Astrocyte (in vitro differentiated cells and primary cell): Measurements from ENCODE around the gene SAMSN1. TPM values are rescaled to one million over a fixed set of nuclear protein-coding genes. Genes with fewer than 3 reads are reported as not detected.

Source experiments
- DNase-seq: peaks from one replicate; pipeline ENCODE4 v3.0.0-alpha.2; 2010; ENCODE audit warnings: low read depth
- FAIRE-seq: peaks from 2 replicates; lab custom pipeline; 2011; peaks lifted over from hg19 to GRCh38; lab: Jason Lieb, UNC
- H2AFZ ChIP-seq: 2 replicates; pipeline ENCODE4 v1.6.0; 2012; ENCODE audit warnings: low read depth, low read length, inconsistent platforms
- H3K27ac ChIP-seq: 2 replicates; pipeline ENCODE4 v1.5.1; 2011; ENCODE audit warnings: low read depth, low read length, inconsistent platforms
- H3K27me3 ChIP-seq: 2 replicates; pipeline ENCODE4 v1.6.0; 2011; ENCODE audit warnings: low read length, inconsistent platforms; ENCODE audit not compliant: insufficient read depth
- H3K36me3 ChIP-seq: 2 replicates; pipeline ENCODE4 v1.5.1; 2011; ENCODE audit warnings: low read length, inconsistent platforms; ENCODE audit not compliant: insufficient read depth
- H3K4me1 ChIP-seq: 2 replicates; pipeline ENCODE4 v1.5.1; 2011; ENCODE audit warnings: low read length, inconsistent platforms; ENCODE audit not compliant: insufficient read depth
- H3K4me2 ChIP-seq: 2 replicates; pipeline ENCODE4 v1.6.0; 2012; ENCODE audit warnings: low read length, inconsistent platforms
- H3K4me3 ChIP-seq: 2 replicates; pipeline ENCODE4 v1.5.1; 2011; ENCODE audit warnings: low read depth, mild to moderate bottlenecking, low read length, inconsistent platforms; ENCODE audit not compliant: insufficient read depth
- H3K79me2 ChIP-seq: 2 replicates; pipeline ENCODE4 v1.6.0; 2012; ENCODE audit warnings: mild to moderate bottlenecking, low read length, inconsistent platforms; ENCODE audit not compliant: insufficient read depth
- H3K9ac ChIP-seq: 2 replicates; pipeline ENCODE4 v1.6.0; 2012; ENCODE audit warnings: mild to moderate bottlenecking, low read length, inconsistent platforms
- H3K9me3 ChIP-seq: 2 replicates; pipeline ENCODE4 v1.5.1; 2012; ENCODE audit warnings: low read depth, mild to moderate bottlenecking, low read length, inconsistent platforms; ENCODE audit not compliant: insufficient read depth
- H4K20me1 ChIP-seq: 2 replicates; pipeline ENCODE4 v1.6.0; 2012; ENCODE audit warnings: low read length, inconsistent platforms; ENCODE audit not compliant: insufficient read depth
- H3K27ac Mint-ChIP-seq: one replicate; pipeline ENCODE4 v1.8.0; 2021; ENCODE audit warnings: mild to moderate bottlenecking, mixed read lengths; ENCODE audit not compliant: unreplicated experiment
- H3K27me3 Mint-ChIP-seq: one replicate; pipeline ENCODE4 v1.8.0; 2021; ENCODE audit warnings: low read depth, mixed read lengths; ENCODE audit not compliant: unreplicated experiment
- H3K36me3 Mint-ChIP-seq: one replicate; pipeline ENCODE4 v1.8.0; 2021; ENCODE audit warnings: low read depth, mixed read lengths; ENCODE audit not compliant: unreplicated experiment
- H3K4me1 Mint-ChIP-seq: one replicate; pipeline ENCODE4 v1.8.0; 2021; ENCODE audit warnings: low read depth, mixed read lengths; ENCODE audit not compliant: unreplicated experiment
- H3K4me3 Mint-ChIP-seq: one replicate; pipeline ENCODE4 v1.8.0; 2021; ENCODE audit warnings: mild to moderate bottlenecking, moderate library complexity, mixed read lengths; ENCODE audit not compliant: unreplicated experiment
- H3K9me3 Mint-ChIP-seq: one replicate; pipeline ENCODE4 v1.8.0; 2021; ENCODE audit warnings: mild to moderate bottlenecking, mixed read lengths; ENCODE audit not compliant: unreplicated experiment
- CTCF ChIP-seq: IDR thresholded peaks from 2 replicates; pipeline ENCODE4 v1.5.1; 2011; ENCODE audit warnings: low read depth, mild to moderate bottlenecking, inconsistent platforms, low read length, moderate library complexity; ENCODE audit not compliant: insufficient read depth
- EZH2 ChIP-seq: IDR thresholded peaks from 2 replicates; pipeline ENCODE4 v1.6.1; 2012; ENCODE audit warnings: mild to moderate bottlenecking, low read length, inconsistent platforms; ENCODE audit not compliant: insufficient read depth
- total RNA-seq: library from RNA; stranded (reverse); gene quantifications from 2 replicates; pipeline ENCODE4 v1.2.1, GENCODE V29; 2021

Gene SAMSN1
- total RNA-seq, 1 donor from 2014 or later: 0.09 TPM

- Histone ChIP-seq H2AFZ (no peak overlapping the region), H3K4me3 (no peak overlapping the region), H3K36me3 (no peaks in the 10 kb centered on the region), H3K27me3 (no peaks in the 10 kb centered on the region), H4K20me1 (no peaks in the 10 kb centered on the region), H3K9ac (no peak overlapping the region), H3K79me2 (no peaks in the 10 kb centered on the region), H3K9me3 (no peaks in the 10 kb centered on the region), H3K4me1 (no peaks in the 10 kb centered on the region), H3K4me2 (no peak overlapping the region), H3K27ac (no peak overlapping the region)
- H3K27ac Mint-ChIP-seq: no peak overlapping the region
- no peaks in the 10 kb centered on the region for H3K27me3 Mint-ChIP-seq
- FAIRE-seq: no peak
- H3K4me1 Mint-ChIP-seq: no peaks in the 10 kb centered on the region
- no peaks in the 10 kb centered on the region for H3K36me3 Mint-ChIP-seq
- H3K9me3 Mint-ChIP-seq: no peaks in the 10 kb centered on the region
- DNase-seq: no peak
- no peak overlapping the region for H3K4me3 Mint-ChIP-seq
- TF ChIP-seq EZH2: no peak
- no peak for TF ChIP-seq CTCF
These were observed 68.3 kb downstream of the SAMSN1 start for GRCh38 chr21:14477841-14478240.

- Mint-ChIP-seq H3K4me1 (no peaks in the 10 kb centered on the region), H3K27ac (no peak overlapping the region), H3K4me3 (no peak overlapping the region), H3K27me3 (no peaks in the 10 kb centered on the region), H3K36me3 (no peaks in the 10 kb centered on the region), H3K9me3 (no peaks in the 10 kb centered on the region)
- no peak overlapping the region for H3K27ac ChIP-seq
- TF ChIP-seq CTCF (no peak), EZH2 (no peak)
- no peak overlapping the region for H3K4me2 ChIP-seq
- no peaks in the 10 kb centered on the region for H3K4me1 ChIP-seq
- FAIRE-seq (no peak), DNase-seq (no peak)
- H3K9me3 ChIP-seq: no peaks in the 10 kb centered on the region
- no peaks in the 10 kb centered on the region for H3K27me3 ChIP-seq
- H3K79me2 ChIP-seq: no peaks in the 10 kb centered on the region
- no peak overlapping the region for H3K9ac ChIP-seq
- H4K20me1 ChIP-seq: no peaks in the 10 kb centered on the region
- H3K36me3 ChIP-seq: no peaks in the 10 kb centered on the region
- no peak overlapping the region for H2AFZ ChIP-seq
- H3K4me3 ChIP-seq: no peak overlapping the region
These were observed 69.0 kb downstream of the SAMSN1 start for GRCh38 chr21:14477133-14477532.

DNA sequence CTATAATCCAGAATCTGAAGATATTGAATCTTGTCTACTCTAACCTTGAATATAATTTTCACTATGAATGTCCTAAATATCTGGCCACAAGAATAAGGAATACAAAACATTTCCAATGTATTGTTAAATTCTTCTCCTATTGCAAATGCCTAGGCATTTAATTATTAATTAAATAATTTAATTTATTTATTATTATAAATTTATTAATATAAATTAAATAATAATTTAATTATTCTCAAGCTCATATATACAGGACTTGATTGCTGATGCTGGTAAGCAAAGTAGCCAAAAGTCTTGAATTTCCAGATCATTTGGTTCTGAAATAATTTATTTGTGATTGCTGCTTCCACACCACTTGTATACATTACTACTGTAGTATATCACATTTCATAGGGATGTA lies 71.1 kb downstream of the SAMSN1 start:
- Mint-ChIP-seq H3K4me3 (no peak overlapping the region), H3K27me3 (no peaks in the 10 kb centered on the region), H3K36me3 (no peaks in the 10 kb centered on the region), H3K27ac (no peak overlapping the region), H3K4me1 (no peaks in the 10 kb centered on the region), H3K9me3 (no peaks in the 10 kb centered on the region)
- FAIRE-seq (no peak), DNase-seq (no peak)
- no peaks in the 10 kb centered on the region for H3K4me1 ChIP-seq
- no peak overlapping the region for H3K27ac ChIP-seq
- H3K4me2 ChIP-seq: no peak overlapping the region
- no peak overlapping the region for H3K4me3 ChIP-seq
- TF ChIP-seq CTCF (no peak), EZH2 (no peak)
- H4K20me1 ChIP-seq: no peaks in the 10 kb centered on the region
- no peaks in the 10 kb centered on the region for H3K79me2 ChIP-seq
- no peaks in the 10 kb centered on the region for H3K36me3 ChIP-seq
- H3K9ac ChIP-seq: no peak overlapping the region
- no peaks in the 10 kb centered on the region for H3K27me3 ChIP-seq
- no peak overlapping the region for H2AFZ ChIP-seq
- H3K9me3 ChIP-seq: no peaks in the 10 kb centered on the region
